HG02610 (cell line): ENCODE data around the gene BIRC6.
"Not testable (repeated sequence)": the region's sequence is repeated elsewhere in the genome, so short reads cannot be mapped to it uniquely, and the experiment has no call there.

Experiments used
- ATAC-seq: cut with Tn5 transposase; IDR thresholded peaks from one replicate; pipeline ENCODE4 v1.9.1; 2021; ENCODE audit warnings: mild to moderate bottlenecking, moderate library complexity; ENCODE audit not compliant: unreplicated experiment

The BIRC6 gene

DNA sequence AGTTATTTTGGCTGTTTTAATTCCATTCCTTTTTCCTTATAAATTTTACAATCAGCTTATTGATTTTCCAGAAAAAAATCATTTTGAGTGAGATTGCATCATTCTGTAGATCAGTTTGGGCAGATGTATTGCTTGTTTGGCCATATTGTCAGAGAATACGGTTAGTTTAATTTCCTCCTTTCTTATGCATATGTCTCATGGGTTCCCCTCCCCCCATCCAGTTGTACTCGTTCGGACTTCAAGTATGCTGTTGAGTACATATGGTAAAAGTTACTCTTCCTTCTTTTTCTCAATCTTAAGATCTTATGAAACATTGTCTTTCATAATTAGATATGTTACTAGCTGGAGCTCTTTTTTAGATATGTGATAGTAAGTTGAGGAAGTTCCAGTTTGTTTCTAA, 139.8 kb downstream of the BIRC6 start:
- ATAC-seq = no peak

DNA sequence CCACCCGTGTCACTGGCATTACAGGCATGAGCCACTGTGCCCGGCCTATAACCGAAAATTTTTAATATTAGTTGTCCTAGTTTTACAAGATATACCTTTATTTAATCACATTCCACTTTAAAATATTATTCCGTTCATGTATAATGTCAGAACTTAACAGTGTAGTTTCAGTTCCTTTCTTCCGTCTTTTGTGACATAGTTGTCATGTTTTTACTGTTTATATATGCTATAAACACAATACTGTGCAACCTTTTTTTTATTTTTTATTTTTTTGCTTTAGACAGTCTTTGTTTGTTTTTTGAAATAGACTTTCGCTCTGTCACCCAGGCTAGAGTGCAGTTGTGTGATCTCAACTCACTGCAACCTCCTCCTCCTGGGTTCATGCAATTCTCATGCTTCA, 141.5 kb downstream of the BIRC6 start:
- ATAC-seq = no peak

DNA sequence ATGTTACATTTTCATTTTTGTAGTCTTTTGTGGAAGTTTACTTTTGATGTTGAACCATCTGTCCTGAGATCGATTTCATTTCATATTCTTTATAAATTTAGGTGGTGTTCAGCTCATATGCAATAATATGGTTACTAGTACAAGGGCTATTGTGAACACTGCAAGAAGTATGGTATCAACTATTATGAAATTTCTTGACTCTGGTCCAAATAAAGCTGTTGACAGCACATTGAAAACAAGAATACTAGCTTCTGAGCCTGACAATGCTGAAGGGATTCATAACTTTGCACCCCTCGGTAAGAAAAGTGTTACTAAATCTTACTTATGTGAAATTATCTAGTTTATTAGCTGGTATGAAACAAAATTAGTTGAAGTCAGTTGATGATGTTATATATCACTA, 146.1 kb downstream of the BIRC6 start:
- ATAC-seq = no peak

DNA sequence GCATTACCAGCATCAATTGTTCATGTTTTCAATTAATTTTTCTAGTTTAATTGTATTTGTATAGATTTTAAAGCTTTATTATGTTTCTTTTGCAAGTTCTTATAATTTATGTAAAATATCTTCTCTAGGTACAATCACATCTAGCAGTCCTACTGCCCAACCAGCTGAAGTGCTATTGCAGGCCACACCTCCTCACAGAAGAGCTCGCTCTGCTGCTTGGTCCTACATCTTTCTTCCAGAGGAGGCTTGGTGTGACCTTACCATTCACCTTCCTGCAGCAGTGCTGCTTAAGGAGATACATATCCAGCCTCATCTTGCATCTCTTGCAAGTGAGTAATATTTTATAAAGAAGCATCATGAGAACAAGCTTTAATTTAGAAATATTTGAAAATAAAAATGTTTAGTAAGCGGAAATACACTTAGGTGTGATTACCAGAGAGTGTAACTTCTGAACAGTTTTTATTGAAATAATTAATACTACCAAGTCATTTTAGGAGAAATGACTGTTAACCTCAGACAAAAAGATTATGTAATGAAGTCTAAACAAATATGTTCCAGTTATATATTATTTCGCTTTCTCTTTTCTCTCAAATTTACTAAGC, 148.2 kb downstream of the BIRC6 start:
- ATAC-seq = no peak

DNA sequence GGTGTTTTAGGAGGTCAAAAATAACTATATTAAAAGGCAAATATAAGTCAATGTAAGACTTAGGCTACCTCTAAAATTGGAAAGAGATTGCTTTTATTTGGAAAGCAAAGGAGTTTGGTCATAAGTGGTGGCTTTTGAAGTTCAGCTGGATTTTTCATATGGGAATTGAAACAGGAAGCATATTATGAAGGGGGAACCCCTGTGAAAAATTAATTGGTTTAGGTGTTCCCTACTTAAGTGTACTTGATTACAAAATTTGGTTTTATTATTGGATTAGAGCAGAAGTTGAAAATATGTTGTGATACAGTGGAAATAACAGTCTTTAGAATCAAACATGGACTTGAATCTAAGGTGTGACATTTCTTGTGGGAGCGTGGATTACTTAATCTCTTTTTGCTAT, 149.6 kb downstream of the BIRC6 start:
- no peak for ATAC-seq

DNA sequence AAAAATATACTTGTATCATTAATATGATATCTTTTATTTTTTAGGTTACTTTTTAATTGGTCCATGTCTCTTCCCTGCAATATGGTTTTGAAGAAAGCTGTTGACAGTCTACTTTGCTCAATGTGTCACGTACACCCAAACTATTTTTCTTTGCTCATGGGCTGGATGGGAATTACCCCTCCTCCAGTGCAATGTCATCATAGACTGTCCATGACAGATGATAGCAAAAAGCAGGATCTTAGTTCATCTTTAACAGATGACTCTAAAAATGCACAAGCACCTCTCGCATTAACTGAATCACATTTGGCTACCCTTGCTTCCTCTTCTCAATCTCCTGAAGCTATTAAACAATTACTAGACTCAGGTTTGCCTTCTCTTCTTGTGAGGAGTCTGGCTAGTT, 158.1 kb downstream of the BIRC6 start:
- ATAC-seq = no peak

DNA sequence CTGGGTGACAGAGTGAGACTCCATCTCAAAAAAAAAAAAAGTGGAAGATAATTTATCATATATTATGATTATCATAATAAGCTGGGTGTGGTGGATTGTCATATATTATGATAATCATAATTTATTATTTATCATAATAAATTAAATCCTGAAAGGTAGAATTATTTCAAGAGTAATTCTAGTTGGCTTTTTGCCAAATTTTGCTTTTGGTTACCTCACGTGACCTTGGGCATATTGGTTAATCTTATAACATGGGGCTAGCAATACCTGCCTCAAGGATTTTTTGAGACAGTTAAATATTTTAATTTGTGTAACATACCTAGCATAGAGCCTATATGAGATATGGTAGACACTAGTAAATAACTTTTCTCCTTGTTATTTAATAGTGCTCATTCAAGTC, 159.7 kb downstream of the BIRC6 start:
- no peak for ATAC-seq

DNA sequence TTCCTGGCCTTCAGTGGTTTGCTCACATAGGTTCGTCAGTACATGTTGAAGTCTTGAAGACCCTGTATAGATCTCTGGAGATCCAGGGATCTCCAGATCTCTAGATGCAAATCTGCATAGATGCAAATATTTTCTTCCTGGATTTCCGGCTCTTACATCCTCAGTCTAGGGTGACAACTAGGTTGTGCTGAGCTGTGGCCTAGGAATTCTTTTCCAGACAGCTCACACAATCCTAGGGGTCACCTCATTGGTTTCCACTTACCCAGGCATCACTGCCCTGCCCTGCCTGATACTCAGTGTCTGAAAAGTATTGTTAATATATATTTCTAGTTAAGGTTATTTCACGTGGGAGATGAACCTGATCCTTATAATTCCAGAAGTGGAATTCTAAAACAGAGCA, 165.9 kb downstream of the BIRC6 start:
- ATAC-seq = no peak

DNA sequence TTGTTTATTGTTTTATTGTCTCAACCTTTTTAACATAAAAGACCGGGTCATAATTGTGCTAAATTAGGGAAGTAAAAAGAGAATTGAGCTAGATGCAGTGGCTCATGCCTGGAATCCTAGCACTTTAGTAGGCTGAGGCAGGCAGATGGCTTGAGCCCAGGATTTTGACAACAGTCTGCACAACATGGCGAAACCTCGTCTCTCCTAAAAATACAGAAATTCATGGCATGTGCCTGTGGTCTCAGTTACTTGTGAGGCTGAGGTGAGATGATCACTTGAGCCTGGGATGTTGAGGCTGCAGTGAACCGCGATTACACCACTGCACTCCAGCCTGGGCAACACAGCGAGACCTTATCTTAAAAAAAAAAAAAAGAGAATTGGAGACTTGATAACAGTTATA, 166.9 kb downstream of the BIRC6 start:
- ATAC-seq = no peak

DNA sequence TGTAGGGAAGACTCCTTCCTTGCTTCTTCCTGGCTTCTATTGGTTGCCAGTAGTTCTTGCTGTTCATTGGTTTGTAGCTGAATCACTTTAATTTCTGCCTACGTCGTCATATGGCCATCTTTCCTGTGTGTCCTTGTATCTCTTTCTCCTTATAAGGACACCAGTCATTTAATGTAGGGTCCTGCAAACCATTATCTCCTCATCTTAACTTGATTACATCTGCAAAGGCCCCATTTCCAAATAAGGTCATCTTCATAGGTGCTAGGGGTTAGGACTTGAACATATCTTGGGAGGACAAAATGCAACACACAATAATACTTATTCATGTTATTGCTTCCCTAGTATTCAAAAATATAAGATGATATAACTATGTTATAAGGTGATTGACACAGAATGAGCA, 175.5 kb downstream of the BIRC6 start:
- ATAC-seq = no peak

DNA sequence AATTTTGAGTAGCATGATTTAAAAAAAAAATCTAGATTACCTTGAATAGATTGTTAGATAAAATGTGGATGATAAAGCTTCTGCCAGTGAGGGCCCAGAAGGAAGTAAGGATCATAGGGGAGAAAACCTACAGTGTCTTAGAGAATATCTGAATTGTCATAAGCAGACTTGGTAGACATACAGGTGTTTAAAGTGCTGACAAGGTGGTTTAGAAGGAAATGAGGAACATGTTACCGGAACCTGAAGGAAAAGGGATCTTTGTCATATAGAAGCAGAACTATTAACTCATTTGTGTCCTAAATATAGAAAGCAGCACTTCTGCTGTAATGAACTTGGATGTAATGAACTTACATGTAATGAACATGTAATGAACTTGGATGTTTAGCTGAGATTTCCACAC, 176.1 kb downstream of the BIRC6 start:
- no peak for ATAC-seq

DNA sequence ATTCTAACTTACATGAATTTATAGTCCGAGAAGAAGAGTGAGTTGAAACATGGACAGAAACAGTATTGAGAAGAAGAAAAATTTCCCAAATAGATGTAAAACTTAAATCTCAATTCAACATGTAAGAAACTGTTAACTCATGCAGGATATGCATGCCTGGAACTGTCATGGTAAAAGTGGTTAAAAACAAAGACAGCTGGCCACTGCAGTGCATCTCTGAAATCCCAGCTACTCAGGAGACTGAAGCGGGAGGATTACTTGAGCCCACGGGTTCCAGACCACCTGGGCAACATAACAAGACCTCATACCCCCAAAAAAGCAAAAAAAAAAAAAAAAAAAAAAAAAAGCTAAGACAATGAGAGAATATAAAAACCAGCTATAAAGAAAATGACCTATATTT, 178.0 kb downstream of the BIRC6 start:
- ATAC-seq = no peak

DNA sequence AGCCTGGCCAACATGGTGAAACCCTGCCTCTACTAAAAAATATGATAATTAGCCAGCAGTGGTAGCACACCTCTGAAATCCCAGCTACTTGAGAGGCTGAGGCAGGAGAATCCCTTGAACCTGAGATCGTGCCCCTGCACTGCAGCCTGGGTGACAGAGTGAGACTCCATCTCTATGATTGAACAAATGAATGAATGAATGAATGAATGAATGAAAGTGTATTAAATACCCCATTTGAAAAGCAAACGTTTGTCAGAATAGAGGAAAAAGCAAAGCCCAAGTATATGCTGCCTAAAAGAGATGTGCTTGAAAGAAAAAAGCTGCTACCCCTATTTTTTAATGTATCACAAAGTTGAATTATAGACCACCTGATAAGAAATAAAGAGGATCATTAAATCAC, 181.9 kb downstream of the BIRC6 start:
- ATAC-seq = no peak

DNA sequence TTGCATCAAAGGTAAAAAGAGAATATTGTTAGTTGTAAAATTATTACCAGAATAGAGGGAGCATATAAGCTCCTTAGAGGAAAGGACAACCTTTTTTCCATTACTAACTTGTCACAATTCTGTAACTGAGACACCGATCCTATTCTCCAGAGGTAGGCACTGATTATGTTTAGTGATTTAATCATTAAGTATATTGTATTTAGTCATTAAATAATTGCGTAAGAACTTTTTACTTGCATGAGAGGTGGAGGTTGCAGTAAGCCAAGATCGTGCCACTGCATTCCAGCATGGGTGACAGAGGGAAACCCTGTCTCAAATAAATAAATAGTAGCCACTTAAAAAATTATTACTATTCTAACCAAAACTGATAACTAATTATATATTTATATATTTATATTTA, 195.7 kb downstream of the BIRC6 start:
- not testable (repeated sequence) for ATAC-seq

DNA sequence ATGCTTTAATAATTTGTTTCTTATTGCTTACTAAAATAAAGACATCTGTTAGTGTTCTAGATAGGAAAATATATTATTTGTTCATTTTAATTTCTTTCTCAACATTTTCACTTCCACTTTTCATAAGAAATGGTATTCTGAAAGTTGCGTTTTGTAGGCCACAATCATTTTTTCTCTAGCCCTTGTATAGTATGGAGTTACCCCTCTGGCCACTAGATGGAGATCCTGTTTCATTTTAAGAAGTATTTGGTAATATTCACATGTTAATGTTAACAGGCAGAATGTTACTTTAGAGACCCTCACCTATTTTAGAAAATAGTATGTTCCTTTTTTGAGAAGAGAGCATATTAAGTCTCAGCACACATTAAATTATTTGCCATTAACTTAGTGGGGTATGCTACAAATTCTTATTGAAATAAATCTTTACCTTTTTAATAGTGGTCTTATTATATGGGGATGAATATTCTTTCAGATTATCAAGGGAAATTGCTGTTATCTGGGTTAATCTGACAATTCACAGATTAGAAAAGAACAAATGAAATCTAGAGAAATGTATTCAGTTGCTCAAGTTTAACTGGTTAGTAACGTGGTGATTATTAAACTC, 197.1 kb downstream of the BIRC6 start:
- ATAC-seq = peak; percentile 88

DNA sequence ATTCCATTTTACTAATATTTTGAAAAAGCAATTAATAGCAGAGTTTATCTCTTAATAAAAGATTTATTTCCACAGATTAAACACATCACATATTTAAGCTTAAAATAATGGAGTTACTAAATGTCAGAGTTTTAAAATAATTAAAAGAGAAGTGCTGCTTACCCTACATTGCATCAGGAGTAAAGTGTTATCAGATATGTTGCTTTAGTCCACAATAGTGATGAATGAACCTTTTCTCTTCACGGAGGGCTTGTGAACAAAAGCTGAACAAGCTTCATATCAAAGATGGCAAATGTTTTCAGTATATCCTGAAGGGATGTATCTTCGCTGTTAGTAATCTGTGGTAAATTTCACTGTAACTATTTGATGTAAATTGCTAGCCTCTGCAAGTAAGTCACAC, 201.7 kb downstream of the BIRC6 start:
- ATAC-seq = no peak

DNA sequence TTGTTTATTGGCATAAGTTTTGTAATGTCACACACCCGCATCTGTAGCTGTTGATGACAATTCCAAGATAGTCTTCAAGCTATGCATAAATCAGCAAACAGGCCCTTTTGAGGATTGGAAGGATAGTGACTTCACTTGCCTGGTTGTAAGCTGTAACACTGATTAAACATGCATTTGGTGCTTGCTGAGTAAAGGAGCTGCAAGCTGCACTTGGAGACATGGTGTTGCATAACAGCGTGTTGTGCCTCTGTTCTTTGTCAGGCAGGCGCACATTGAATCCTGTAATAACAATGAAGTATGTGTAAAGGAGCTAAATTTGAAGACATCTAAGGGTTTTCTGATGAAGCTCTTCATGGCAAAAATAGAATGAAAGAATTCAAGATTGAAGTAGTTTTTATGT, 202.3 kb downstream of the BIRC6 start:
- ATAC-seq = no peak

DNA sequence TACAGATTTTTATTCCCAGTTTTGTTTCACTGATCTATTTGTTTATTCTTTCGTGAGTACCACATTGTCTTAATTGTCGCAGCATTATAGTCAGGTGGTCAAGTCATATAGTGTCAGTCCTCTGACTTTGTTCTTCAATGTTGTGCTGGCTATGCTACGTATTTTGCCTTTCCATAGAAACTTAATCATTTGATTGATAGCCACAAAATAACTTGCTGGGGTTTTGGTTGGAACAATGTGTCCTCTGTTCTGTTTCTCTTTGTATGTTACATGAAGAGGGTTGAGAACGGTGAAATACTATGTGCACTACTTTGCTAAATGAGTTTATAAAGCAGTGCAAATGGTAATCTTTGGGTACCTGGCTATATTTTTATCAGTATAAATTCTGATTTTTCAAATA, 206.1 kb downstream of the BIRC6 start:
- no peak for ATAC-seq

DNA sequence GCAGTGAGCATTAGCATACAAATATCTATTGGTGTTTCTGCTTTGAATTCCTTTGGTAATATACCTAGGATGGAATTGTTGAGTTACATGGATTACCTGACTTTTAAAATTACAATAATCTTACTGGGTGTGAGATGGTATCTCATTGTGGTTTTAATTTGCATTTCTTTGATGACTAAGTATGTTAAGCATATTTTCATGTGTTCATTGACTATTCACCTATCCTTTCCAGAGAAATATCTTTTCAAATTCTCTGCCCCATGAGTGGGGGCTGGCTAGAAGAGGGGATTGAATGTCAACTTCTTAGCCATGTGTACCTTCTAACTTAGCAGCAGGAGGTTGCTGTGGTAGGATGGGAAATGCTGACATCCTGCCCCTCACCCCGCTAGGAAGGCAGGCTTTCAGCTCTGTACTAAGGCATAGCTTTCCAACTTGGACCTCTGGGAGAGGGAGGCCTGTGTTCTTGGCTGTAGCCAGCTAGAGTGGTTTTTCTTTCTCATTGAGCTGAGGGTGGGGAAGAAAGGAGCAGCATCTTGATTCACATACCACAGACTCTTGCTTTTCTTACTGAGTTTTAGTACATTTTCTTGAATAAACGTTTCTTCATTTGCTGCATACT, 207.7 kb downstream of the BIRC6 start:
- no peak for ATAC-seq

DNA sequence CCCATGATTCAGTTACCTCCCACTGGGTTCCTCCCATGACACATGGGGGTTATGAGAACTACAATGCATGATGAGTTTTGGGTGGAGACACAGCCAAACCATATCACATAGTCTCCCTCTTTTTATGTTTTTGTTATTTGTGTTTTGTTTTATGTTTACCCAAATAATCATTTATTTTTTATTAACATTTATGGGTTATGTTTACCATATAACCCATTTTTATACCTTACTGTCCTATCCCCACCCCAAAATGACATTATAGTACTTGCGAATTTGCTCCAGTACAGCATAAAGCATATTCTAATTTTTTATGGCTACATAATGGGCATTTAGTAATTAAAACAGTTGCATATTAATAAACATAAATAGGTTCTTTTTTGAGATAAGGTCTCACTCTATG, 209.1 kb downstream of the BIRC6 start:
- no peak for ATAC-seq

DNA sequence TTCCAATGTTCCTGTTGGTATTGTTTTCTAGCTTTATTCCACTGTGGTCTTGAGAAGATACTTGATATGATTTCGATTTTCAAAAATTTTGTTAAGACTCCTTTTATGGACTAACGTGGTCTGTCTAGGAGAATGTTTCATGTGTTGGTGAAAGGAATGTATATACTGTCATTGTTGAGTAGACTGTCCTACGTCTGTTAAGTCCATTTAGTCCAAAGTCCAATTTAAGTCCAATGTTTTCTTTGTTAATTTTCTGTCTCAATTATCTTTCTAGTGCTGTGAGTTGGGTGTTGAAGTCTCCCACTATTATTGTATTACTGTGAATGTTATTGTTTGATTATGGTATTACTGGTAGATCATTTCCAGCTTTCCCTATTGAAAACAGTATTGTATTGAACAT, 215.2 kb downstream of the BIRC6 start:
- no peak for ATAC-seq

DNA sequence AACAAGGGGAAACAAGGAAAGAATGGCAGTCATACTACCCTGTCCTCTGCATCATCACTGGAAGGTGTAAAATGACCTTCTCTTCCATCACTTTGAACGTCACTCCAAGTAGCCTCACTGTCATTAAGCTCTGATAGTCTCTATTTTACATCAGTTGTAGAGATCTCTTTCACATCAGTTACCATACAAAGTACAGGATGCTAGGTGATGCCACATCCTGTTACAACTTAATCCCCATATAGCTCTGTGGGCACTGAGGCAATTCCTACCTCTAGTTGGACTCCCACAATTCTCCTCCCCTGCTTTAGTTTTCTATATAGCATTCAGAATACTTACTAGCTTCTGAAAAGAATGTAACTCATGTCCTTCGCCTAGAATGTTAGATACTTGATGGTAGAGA, 215.9 kb downstream of the BIRC6 start:
- no peak for ATAC-seq
